Stimulated activated CD8-positive, alpha-beta memory T cell treated with anti-CD3 and anti-CD28 coated beads, Interleukin-4, amount 100 ng/mL, for 24 hours (primary cell): ENCODE data around the gene RAB26.

Experiments used
- DNase-seq: peaks from one replicate; pipeline ENCODE4 v3.0.0-alpha.2; 2020; ENCODE audit warnings: low read depth

The RAB26 gene

DNA sequence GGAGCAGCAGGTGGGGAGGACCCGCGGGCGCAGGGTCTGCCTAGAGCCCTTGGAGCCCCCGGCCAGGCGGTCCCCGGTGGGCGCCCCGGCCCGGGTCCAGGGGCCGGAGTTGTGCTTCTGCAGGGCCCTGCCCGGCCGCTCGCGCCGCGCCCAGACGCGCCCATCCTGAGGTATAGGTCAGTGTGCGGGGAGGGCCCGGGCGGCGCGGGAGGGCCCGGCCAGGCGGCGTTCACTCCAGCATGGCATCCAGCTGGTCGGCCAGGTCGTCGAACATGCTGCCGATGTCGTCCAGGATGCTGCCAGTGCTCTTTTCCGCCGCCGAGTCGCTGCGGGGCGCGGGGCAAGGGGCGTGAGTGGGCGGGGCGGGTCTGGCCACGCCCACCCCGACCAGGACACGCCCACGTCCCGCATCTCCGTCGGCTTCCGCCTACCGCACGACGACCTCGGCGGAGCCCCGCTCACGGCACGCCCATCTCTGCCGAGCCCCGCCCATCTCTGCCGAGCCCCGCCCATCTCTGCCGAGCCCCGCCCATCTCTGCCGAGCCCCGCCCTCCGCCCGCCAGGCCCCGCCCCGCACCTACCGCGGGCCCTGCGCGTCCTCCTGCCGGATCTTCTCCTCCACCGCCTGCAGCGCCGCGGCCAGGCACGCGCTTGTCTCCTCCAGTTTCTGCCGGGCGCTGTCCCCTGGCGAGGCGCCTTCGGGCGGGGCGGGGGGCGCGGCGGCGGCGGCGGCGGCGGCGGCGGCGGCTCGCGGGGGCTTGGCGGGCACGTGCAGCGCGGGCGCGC lies 30.1 kb downstream of the RAB26 start:
- no peak for DNase-seq

- no peak for DNase-seq
These were observed 30.7 kb downstream of the RAB26 start for GRCh38 chr16:2179107-2179501.

DNA sequence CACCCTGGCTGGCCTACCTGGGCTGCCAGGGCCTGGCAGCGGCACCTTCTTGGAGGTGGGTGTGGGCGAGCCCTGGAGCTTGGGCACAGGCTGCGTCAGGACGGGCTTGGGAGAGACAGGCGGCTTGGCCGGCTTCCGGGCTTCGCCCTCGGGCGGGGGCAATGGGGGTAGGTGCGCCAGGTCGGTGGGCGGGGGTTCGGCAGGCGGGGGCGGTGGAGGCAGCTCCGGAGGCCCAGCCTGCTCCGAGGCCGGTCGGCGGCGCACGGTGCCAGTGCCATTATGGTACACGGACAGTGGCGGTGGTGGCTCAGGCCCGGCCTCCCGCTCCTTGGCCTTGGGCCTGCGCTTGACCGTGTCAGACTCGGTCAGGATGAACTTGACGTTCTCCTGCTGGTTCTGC lies 31.2 kb downstream of the RAB26 start:
- DNase-seq, result no peak

DNA sequence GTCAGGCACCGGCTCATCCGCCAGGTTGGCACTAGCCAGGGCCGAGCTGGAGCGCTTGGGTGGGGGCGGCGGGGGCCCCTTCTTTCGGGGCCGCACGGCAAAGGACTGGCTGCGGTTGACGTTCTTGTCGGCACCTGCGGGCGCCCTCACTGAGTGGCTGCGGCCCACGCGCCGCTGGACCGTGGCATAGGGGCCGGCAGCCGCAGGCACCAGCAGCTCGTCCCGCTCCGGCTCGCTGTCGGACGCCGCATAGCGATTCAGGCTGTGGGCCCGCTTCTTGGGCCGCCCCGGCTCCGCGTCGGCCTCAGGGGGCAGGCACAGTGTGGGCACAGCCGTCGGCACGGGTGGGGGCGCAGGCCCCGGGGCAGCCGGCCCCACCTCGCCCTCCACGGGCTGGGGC lies 32.0 kb downstream of the RAB26 start:
- DNase-seq, result no peak

GRCh38 chr16:2180962-2181923 lies 32.8 kb downstream of the RAB26 start:
- no peak for DNase-seq

DNA sequence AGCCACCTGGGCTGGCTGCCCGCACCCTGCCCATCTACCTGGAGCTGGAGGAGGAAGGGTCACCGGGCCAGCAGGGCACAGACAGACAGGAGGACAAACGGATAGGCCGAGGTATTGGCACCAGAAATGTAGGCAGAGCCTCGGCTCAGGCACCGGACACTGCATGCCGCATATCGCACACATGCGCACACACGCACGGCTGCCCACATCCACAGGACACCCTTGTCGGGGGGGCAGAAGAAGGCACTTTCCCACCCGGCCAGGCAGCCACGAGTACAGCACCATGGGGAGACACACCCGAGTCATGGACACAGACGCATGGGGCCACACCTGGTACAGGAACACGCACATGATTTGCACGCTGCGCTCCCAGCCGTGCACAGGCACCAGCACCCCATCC lies 33.5 kb downstream of the RAB26 start:
- no peak for DNase-seq

DNA sequence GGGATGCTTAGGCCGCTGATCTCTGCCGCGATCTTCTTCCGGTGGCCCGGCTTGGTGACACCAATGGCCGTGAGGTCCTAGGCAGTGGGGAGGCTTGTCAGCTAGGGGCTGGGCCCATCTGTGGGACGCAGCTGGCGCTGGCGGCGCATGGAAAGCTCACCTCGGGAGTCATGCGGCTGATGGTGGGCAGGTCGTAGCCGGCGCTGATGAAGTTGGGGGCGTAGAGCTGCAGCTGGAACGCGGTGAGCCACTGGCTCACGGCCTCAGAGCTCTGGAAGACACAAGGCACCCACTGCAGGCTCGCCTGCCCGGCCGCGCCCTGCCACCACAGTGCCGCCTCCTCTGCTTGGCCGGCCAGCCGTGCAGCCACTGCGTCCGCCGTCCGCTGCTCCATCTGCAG lies 35.2 kb downstream of the RAB26 start:
- no peak for DNase-seq

DNA sequence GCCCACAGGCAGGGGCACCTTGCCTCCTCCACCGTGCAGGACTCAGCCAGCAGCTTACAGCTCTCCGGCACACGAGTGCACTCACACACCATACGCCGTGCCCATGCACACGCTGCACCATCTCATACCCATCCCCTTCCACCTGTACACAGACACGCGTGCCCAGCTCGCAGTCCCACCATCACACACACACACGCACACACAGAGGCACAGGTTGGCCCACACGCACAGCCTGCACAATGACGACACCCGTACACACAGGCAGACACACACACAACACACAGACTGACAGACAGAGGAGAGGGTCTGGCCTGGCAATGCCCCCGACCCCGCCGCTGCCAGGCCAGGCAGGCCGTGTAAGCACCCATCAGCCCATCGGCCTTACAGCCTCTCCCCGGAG lies 35.9 kb downstream of the RAB26 start:
- DNase-seq, result no peak

DNA sequence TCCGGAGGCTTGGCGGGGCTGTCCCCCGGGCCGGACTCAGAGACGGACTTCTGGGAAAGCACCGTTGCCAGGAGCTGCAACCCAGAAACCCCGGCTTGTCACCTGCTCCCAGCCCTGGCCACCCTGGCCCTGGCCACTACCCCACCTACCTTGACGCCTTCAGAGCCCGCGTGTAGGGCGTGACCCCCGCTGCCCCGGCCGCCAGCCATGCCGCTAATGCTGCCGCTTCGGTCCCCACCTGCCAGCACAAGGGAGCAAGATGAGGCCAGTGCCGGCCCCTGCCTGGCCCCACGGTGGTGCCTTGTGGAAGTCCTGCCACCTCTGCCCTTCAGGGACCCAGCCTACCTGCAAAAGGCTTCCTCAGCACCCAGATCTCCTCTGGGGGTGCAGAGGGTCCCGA lies 36.5 kb downstream of the RAB26 start:
- DNase-seq, result no peak

DNA sequence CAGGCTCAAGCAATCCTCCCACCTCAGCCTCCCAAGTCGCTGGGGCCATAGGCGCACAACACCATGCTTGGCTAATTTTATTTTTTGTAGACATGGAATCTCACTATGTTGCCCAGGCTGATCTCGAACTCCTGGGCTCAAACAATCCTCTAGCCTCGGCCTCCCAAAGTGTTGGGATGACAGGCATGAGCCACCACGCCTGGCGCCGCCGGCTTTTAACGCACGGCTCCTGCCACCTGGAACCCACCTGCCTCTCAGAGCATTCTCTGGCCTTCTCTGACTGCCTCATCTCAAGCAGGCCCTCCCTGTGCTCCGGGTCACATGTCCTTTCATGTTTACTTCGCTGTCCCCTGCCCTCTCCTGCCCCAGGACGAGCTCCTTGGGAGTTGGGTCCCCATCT lies 37.6 kb downstream of the RAB26 start:
- no peak for DNase-seq

- no peak for DNase-seq
These were observed 38.1 kb downstream of the RAB26 start for GRCh38 chr16:2186505-2186904.

GRCh38 chr16:2187212-2187611 lies 38.8 kb downstream of the RAB26 start:
- no peak for DNase-seq

- no peak for DNase-seq
These were observed 40.0 kb downstream of the RAB26 start for GRCh38 chr16:2188395-2188794.

- no peak for DNase-seq
These were observed 40.9 kb downstream of the RAB26 start for GRCh38 chr16:2189252-2189893.

GRCh38 chr16:2190002-2190658 lies 41.7 kb downstream of the RAB26 start:
- DNase-seq, result no peak

DNA sequence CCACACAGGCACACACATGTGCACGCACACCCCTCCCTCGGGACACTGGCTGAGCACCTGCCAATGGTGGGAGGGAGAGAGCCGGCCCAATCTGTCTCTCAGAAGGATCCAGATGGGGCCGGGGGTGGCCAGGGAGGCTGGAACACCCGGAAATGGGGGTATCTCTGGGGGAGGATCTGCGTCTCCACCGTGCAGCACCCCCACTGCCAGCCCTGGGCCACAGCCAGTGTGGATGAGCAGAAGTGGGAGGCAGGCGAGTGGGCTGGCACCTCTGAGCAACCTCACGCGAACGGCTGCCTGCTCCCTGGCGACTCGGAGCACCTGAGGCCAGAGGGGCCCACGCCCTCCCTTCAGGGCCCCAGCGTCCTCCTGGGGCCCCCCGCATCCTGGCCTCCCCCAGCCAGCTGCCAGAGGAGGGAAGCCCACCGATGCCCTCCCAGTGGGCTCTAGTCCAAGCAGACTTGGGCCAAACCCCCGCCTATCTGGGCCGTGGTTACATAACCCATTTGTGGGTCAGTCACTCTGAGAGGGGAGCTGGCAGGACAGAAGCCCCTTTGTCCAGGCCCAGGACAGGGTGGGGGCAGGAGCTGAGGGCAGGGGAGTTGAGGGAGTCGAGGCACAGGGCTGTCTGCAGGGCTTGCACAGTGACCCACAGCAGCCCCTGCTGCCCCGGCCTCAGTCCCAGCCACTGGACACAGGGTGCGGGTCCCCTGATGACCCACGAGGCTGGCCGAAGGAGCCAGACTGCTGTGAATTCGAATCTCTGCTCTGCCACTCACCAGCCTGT lies 42.4 kb downstream of the RAB26 start:
- no peak for DNase-seq

GRCh38 chr16:2191446-2191706 lies 43.0 kb downstream of the RAB26 start:
- DNase-seq, result no peak

DNA sequence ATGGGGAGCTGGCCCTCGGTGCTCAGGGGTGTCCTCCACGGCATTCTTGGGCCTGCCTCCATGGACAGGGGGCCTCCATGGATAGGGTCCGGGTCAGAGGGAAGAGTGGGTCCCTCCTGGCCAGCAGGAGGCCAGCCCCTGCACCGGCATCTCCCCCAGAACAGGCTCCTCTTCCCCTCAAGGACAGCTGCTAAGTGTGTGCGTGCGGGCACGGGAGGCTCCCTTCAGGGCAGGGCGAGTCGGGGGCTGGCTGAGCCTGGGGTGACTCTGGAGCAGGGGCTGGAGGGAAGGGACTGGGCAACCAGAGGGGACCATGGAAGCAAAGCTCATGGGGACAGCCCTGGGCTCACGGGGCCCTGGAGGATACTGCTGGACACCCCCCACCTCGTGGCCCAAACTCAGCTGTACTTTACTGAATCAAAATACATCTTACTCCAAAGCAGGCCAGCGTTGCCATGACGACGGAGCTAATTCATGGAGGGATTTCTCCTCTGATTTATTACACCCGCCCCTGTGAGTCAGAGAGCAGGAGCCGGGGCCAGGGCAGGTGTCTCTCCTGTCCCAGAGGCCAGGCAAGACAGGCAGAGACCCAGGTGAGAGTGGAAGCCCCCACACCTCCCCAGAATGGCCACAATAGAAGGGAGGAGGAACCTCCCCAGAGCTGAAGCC lies 45.9 kb downstream of the RAB26 start:
- DNase-seq, result no peak

DNA sequence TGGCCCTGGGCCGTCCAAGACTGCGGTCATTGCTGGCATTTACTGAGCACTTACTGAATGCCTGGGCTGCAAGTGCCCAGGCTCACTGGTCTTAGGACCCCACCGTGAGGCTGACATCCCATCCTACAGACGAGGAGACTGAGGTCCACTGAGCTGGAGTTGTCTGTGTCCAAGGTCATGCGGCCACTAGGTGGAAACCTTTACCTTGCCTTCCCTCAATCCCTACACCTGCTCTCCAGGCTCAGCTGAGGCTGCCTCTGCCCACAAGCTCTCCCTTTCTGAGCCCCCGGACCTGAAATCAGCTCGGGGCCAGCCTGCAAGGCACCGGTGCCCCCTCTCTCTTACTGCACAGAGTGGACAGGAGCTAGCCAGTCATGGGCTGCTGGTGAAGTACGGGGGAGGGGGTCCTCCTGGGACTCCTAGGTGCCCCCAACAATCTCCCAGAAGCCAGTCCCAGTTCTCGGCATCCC lies 46.5 kb downstream of the RAB26 start:
- no peak for DNase-seq

GRCh38 chr16:2195322-2196161 lies 47.1 kb downstream of the RAB26 start:
- no peak for DNase-seq
